Neural cell (in vitro differentiated cells): Measurements from ENCODE around the gene HDGFL3.

ENCODE experiments used
- EZH2 ChIP-seq: fragments of 200-600, 300-800 bp; shearing (Covaris generic), sonication (generic); IDR thresholded peaks from 2 replicates; pipeline ENCODE4 v1.6.1; 2014; ENCODE audit warnings: antibody characterized with exemption, low read length, borderline replicate concordance, mild to moderate bottlenecking; ENCODE audit not compliant: insufficient read depth, poor library complexity, severe bottlenecking
- TF ChIP-seq, protein P1 (sequence below): fragments of 450-650 bp; IDR thresholded peaks from 2 replicates; pipeline ENCODE4 v1.5.1; 2014; ENCODE audit warnings: antibody characterized with exemption, mild to moderate bottlenecking, moderate library complexity; ENCODE audit not compliant: poor library complexity, severe bottlenecking

DNA sequence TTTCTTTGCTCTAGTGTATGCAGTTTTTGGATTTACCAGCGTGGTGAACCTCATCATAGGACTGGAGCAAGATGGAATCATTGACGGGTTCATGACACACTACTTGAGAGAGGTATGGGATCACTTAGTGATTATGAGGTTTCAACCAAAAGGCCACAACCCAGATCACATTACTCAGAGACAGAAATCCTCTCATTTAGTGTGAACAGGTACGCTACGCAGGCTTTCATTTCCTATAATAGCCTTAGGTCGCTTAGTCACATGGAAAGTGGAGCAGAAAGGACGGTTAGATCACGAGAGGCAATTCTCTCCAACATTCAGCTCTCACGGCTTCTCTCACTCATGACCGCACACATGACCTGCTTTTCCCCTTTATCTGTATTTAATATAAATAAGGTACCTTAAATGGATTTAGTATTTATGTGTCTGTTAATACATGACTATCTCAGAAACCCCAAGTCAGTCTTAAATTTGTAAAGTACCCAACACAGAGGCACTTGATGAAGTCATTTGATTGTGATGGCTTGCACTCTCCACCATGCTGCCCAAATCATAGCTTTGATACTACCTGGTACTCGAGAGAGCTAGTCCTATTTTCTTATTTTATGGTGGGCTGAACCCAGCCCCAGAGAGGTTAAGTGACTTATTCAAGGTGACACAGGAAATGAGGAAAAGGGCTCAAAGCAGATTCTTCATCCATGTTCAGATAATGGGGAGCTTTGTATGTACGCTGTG is 91.6 kb downstream of the HDGFL3 start:
- TF ChIP-seq, protein P1, sequence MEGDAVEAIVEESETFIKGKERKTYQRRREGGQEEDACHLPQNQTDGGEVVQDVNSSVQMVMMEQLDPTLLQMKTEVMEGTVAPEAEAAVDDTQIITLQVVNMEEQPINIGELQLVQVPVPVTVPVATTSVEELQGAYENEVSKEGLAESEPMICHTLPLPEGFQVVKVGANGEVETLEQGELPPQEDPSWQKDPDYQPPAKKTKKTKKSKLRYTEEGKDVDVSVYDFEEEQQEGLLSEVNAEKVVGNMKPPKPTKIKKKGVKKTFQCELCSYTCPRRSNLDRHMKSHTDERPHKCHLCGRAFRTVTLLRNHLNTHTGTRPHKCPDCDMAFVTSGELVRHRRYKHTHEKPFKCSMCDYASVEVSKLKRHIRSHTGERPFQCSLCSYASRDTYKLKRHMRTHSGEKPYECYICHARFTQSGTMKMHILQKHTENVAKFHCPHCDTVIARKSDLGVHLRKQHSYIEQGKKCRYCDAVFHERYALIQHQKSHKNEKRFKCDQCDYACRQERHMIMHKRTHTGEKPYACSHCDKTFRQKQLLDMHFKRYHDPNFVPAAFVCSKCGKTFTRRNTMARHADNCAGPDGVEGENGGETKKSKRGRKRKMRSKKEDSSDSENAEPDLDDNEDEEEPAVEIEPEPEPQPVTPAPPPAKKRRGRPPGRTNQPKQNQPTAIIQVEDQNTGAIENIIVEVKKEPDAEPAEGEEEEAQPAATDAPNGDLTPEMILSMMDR: no peak
- TF ChIP-seq EZH2: no peak
